Hematopoietic multipotent progenitor cell treated with erythropoietin and hydrocortisone succinate and interleukin-3 and kit ligand, for 15 days (in vitro differentiated cells): ENCODE measurements around the gene H6PD.

Experiments used
- DNase-seq: peaks from one replicate; pipeline ENCODE4 v3.0.0-alpha.2; 2015; ENCODE audit warnings: low spot score

The H6PD gene

DNA sequence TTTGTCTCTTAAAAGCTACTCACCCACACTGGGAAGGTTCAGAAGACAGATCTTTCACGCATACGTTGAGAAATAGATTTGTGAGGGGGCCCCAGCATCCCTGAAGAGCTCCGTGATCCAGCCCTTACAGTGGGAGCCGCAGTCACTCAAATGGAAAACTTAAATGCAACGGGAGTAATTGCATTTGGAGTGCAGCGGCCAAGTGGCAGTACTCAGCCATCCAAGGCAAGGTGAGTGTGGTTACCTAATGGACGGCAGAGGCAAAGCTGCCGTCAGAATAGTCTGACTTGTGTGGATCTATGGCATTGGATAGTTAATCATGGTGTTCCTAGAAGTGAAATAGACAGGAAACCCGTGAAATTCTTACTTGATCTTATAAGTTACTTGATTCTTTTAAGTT is 63.3 kb downstream of the H6PD start:
- no peak for DNase-seq

DNA sequence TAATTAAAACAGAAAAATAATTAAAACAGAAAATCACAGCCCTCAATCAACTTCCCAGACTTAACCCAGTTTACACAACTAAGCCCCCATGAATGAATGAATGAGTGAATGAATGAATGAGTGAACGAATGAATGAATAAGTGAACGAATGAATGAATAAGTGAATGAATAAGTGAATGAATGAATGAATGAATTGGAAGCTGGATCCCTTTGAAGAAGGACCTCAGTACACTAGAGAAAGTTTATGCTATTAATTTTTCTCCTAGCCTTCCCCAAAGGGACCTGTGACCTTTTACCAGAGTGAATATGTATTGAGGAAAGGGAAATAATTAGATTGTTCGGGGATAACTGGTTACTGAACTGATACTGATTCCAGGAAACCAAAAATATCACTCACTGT is 63.7 kb downstream of the H6PD start:
- no peak for DNase-seq

DNA sequence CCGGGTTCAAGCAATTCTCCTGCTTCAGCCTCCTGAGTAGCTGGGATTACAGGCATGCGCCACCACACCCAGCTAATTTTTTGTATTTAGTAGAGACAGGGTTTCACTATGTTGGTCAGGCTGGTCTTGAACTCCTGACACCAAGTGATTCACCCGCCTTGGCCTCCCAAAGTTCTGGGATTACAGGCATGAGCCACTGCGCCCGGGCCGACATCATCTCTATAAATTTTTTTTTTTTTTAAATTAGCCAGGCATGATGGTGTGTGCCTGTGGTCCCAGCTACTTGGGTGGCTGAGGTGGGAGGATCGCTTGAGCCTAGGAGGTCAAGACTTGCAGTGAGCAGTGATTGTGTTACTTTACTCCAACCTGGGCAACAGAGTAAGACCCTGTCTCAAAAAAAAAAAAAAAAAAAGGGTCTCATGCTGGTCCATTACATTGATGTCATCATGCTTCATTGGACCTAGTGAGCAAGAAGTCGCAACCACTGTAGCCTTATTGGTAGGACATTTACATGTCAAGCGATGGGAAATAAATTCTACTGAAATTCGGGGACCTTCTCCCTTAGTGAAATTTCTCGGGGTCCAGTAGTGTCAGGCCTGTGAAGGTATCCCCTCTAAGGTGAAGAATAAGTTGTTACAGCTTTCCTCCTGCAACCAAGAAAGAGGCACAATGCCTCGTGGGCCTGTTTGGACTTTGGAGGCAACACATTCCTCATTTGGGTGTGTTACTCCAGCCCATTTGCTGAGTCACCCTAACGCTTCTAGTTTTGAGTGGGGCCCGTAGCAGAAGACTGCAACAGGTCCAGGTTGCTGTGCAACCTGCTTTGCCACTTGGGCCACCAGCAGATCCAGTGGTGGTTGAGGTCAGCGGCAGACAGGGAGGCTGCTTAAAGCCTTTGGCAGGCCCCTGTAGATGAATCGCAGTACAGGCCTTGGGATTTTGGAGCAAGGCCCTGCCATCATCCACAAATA is 65.3 kb downstream of the H6PD start:
- DNase-seq: peak; percentile 9

DNA sequence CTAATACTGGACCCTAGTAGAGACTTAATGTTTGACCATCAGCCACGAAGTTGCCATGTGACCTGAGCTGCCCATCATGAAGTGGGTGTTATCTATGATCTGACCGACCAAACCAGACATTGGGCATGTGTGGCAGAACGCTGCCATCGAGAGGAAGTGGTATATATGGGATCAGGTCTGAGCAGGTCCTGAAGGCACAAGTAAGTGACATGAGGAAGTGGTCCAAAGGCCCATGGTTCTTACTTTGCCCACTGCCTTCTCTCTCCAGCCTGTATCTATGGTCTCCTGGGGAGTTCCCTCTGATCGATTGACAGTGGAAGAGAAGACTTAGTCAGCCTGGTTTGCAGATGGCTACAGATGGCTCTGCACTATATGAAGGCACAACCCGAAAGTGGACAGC is 66.0 kb downstream of the H6PD start:
- DNase-seq: no peak

DNA sequence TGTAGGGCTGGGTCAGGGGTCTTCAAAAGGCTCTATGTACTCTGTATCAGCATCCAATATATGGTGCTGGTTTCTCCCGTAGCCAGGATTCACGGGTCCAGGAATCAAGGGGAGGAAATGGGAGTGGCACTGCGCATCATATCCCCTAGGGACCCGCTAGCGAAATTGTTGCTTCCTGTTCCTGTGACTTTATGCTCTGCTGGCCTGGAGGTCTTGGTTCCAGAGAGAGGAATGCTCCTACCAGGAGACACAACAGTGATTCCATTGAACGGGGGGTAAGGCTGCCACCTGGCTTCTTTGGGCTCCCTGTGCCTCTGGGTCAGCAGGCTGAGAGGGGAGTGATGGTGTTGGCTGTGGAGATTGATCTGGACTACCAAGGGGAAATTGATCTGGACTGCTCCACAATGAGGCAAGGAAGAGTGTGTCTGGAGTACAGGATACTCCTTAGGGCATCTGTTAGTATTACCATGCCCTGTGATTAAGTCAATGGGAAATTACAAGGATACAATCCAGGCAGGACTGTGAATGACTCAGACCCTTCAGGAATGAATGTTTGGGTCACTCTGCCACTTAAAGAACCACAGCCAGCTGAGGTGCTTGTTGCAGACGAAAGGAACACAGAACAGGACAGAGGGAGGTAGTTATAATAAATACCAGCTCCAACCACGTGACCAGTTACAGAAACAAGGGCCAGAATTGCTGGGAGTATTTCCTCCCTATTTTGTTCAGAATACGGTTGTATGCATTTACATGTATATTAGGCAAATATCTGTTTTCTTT is 68.4 kb downstream of the H6PD start:
- DNase-seq: no peak

DNA sequence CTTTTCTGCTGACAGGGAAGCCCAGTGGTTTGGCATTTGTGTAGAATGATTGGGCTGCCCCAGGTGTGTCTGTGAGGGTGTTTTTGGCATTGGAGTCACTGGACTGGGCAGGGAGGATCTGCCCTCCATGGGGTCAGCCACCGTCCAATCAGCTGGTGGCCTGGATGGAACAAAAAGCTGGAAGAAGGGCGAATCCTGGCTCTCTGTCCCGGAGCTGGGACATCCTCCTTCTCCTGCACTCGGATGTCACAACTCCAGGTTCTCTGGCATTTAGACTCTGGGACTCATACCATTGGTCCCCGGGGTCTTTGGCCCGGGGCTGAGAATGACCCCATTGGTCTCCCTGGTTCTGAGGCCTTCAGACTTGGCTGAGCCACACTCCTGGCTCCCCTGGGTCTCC is 69.3 kb downstream of the H6PD start:
- no peak for DNase-seq

DNA sequence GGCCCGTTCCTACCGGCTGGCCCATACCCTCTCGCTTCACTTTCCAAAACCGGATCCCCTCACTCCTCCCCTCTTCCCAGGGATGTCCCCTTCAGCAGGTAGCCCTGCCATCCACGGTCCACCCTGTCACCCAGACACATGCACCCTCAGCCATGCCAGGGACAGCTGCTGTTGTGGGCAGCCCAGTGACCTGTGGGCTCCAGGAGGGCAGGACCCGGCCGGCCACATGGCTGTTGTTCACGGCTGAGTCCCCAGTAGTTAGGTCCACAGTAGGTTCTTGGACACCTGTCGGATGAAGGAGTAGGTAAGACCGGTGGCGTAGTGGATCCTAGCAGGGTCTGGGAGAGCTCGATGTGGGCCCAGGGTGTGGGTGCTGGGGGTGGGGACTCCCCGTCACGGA is 70.6 kb downstream of the H6PD start:
- DNase-seq: no peak

DNA sequence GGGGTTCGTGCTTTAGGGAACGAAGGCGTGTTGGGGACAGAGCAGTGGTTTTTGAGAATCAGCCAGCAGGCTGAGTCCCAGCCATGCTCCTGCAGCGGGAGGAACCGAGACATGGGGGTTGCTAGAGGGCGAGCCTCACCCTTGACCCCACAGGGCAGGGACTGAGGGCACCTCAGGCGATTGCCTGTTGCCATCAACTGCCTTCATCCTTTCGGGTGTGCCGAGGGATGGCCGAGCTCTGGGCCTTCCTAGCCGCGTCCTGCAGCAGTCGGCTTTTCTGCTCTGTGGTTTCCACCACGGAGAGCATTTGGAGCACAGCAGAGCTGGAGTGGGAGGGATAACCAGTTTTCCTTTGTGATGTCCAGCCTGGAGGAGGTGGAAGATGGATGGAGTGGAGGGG is 71.4 kb downstream of the H6PD start:
- no peak for DNase-seq

DNA sequence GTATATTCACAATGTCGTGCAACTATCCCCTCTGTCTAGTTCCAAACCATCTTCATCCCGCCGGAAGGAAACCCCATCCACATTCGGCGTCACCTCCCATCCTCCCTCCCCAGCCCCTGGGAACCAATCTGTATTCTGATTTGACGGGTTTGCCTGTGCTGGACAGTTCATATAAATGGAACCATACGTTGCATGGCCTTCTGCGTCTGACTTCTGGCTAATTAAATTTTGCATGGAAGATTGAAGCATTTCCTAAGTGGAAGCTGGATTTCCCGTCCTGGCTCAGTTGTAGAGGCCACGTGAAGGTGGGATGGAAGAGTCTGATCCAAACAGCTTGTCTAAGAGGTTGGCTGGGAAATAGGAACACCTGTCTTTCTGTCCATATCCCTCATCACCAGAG is 72.7 kb downstream of the H6PD start:
- no peak for DNase-seq

DNA sequence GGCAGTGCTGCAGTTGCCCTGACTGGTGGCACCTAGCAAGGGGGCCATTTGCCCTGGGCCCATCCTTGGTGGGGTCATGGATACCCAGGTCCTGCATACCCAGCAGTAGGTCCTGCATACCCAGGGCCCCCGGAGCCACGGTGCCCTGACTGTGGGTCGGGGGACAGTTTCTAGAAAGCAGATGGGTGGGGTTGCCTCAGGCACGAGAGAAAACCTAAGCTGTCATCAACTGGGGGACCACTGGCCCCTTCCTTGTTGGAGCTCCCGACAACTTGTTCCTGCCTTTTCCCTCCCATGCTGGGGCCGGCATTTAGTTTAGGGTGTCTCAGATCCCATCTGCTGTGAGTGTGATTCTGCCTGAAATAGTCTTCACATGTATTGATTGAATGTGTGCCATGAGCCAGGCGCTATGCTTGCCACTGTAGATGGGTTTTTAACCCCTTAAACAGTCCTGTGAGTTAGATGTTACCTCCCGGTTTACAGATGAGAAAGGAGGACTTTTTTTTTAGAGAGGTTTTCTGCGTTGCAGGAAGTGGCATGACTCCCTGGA is 73.7 kb downstream of the H6PD start:
- no peak for DNase-seq

DNA sequence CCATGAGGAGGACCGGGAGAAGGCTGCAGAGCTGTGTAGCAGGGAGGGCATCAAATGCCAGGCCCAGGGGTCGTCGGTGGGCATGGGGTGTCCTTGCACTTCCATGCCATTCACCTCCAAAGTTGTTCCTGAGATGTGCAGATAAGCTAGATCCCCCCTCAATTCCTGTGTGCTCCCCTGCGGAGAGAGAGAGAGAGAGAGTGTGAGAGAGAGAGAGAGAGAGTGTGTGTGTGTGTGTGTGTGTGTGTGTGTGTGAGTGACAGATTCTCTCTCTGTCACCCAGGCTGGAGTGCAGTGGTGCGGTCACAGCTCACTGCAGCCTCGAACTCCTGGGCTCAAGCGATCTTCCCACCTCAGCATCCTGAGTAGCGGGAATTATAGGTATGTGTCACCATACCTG is 74.5 kb downstream of the H6PD start:
- DNase-seq: no peak

DNA sequence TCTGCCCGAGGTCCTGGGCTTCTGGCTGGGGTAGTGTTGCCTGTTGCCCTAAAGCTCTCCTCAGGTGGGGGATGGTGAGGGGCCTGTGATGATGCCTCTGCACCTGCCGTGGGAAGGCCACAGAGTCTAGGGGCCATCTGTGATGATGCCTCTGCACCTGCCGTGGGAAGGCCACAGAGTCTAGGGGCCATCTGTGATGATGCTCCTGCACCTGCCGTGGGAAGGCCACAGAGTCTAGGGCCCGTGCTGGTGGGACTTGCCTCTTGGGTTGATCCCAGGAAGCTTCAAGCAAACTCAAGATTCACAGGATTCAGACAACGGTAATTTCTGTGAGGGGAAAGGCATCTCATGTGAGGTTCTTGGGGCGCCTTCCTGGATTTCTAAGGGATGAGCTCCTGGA is 75.4 kb downstream of the H6PD start:
- no peak for DNase-seq

DNA sequence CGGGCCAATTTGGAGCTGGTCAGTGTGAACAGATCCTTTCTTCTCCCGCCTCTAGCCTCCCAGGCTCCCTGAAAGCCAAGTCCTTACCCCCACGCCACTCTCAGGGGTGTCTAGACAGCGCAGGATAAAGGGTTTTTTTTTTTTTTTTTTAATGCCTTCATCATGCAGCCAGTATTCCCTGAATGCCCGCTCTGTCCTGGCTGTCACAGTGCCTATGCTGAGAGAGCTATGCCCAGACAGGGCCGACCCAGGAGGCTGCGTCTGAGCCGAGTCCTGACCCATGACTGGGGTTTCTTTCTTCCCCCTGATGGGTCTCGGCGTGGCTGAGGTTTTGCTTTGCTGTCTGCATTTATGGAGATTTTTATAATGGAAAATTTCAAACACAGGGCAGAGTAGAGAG is 76.5 kb downstream of the H6PD start:
- no peak for DNase-seq

DNA sequence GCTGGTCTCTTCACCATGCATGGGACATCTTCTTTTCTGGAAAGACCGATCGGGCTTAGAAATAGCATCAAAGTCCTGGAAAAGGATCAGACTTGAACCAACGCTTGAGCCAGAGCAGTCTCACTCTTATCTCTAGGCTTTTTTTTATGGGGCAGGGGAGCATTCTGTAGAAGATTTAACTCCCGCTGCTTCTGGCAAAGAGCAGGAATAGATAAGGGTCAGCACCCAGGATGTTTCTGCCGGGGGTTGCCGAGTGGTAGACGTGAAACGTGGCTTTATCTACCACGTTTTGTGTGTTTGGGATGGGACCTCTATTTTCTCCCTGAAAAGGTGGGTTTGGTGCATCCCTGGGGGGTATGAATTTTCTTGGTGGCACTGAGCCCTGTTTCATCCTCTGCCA is 76.9 kb downstream of the H6PD start:
- no peak for DNase-seq

DNA sequence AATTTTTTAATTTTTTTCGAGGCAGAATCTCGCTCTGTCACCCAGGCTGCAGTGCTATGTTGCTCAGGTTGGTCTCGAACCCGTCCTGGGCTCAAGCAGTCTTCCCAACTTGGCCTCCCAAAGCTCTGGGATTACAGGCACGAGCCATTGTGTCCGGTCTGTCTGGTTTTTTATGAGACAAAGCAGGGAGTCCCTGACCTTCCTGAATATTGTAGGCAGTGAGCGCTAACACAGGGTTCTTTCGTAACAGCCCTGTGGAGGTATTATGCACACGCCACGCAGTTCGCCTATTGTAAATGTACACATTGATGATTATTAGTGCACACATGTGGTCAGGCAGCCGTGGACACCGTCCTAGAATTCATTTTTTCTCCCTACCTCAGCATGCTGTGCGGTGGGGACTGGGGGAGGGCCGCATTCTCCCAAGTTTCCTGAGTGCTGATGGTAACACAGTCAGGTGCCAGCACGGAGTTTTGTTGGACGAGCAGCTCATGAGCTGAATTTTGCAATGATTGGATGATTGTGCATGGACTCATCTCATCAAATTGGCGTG is 77.7 kb downstream of the H6PD start:
- no peak for DNase-seq

DNA sequence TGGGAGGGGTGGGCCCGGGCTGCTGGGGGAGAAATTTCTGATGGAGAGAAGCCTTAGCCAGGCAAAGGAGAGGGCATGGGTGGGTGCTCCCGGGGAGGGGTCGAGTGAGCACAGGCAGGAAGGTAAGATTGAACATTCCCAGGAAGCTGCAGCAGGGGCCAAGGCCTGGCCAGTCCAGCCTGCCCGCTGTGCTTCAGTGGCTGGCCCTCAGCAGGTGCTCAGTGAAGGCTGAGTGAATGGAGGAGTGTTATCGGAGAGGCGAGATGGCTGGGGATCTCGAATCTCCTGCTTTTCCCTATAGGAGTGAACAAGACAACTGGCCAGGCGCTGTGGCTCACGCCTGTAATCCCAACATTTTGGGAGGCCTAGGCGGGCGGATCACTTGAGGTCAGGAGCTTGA is 79.0 kb downstream of the H6PD start:
- DNase-seq: no peak

DNA sequence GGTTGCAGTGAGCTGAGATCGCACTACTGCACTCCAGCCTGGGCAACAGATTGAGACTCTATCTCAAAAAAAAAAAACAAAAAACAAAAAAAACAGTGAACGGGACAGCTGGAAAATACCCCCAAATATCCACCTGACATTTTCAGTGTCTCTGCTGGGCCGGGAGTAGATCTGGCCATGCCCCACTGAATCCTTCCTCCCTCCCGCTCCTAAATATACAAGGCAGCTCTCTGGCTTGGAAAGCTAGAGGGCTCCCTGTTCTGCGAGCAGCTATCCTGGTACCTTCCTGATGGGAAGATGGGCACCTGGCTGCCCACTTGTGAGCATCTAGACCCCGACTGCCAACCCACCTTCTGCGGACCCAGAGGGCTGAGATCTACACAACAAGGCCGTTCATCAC is 79.5 kb downstream of the H6PD start:
- no peak for DNase-seq

DNA sequence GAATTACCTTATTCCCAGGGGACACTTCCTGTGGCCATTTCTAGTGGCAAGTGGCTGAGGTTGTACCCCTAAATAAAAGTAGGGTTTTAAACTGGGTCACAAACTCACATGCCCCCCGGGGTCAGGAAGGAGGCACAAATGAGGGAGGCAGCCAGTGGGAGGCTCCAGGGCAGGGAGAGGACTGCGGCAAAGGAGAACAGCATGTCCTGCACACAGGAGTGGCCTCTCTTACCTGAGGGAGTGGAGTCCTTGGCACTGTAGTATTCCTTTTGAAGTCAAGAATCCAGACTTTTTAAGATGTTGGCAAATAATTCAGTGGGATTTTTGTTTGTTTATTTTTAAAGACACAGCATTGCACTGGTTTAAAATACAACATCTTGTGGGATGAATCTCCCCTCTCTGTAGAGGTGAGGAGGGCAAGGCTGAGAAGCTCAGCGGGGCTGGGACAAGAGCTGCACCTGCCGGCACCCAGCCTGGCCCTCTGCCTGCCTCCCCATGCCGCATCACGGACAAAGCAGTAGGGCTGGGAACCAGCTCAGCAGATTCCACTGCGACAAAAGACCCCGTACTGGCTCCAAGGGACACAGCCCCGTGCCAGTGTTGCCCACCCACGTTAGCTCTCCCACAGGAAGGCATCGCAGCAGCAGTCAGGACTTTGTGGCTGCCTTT is 80.3 kb downstream of the H6PD start:
- no peak for DNase-seq

DNA sequence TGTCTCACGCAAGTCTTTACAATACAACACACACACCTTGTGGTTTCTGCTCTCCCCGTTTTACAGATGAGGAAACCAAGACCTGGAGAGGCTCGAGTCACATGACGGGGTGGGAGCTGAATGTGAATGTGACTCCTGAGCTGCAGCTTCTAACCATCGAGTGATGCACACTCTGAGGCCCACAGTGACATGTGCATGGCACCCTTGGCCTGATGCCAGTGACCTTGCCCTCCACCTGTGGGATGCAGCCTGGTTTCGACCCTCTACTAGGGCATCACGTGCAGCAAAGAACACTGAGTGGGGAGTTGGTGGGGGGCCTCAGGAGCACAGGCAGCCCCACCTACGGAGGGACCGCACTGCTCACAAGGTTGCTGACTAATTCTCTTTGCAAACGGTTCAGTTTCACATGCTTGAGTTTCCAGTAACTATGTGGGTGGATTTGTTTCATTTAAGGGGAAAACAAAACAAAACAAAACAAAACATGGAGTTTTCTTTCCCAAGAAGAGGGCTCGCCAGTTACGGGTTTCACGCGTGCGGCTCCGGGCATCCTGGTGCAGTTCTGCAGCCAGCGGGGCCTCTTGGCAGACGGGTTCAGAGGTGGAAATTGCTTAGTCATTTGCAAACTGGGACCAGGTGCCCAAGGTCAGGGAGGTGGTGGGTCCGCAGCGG is 81.0 kb downstream of the H6PD start:
- no peak for DNase-seq

DNA sequence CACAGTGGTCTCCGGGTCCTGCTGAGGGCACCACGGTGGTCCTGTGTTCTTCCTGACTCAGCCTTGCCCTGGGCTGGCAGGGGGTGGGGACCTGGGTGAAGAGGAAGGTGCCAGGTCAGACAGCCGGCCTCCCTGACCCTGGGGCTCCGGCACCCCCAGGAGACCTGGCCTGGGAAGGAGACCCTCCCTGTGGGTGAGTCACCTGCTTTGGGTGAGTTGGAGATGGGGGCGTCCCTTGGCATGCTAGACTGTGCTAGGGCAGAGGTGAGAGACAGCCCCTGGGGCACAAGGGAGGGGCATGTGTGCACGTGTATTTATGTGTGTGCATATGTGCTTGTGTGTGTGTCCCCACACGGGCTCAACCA is 81.5 kb downstream of the H6PD start:
- DNase-seq: no peak

DNA sequence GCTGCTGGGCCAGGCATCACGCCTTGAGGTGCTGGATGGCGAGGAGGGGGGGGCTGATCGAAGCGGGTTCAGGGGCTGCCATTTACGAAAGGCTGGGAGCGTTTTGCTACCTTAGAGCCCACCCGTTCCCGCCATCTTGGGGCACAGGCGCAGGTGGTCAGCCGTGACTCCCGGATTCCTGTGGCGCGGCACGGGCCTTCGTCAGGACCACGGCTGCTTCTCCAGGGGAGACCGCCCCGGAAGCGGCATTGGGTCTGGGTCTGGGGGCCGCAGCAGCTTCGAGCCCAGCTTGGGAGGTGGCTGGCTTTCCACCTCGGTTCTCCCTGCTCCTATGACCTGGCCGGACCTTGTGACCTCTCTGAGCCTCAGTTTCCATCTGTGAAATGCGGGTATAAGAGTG is 81.9 kb downstream of the H6PD start:
- DNase-seq: no peak

DNA sequence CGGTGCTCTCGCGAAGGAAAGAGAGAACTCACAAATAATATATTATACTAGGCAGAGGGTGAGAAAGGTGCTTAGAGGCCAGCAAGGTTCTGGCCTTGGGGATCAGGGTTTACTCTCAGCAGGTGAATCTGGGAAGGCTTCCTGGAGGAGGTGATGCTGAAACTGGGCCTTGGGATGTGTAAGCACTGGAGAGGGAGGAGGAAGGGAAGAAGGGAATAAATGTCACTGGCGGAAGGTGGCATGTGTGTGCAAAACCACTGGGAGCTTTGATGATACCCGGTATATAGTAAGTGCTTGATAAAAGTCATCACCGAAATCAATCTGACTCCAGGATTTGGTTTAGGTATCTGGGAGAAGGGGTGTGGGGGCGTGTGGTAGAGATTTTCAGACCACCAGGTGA is 82.5 kb downstream of the H6PD start:
- no peak for DNase-seq
